ENCODE measurements around the gene PLAAT4.

GRCh38 chr11:63516109-63516508, 20.5 kb upstream of the PLAAT4 start:
- TF ChIP-seq POLR2AphosphoS5 (IDR thresholded peaks at IDR 0.05; ENCODE audit: low read depth, low read length) (no peak), SIN3A (IDR thresholded peaks at IDR 0.05; ENCODE audit: borderline replicate concordance, insufficient read depth, low read length) (no peak), REST (IDR thresholded peaks at IDR 0.05; ENCODE audit: insufficient read depth in 1 of 2, low read depth in 2 of 2, low read length in 2 of 2) (no peak), TAF1 (IDR thresholded peaks at IDR 0.05; ENCODE audit: borderline replicate concordance, insufficient read depth, low read length) (no peak)

Data from PFSK-1 (cell line).